Measurements from ENCODE around the gene C12orf75.
"Not testable (repeated sequence)": the region's sequence is repeated elsewhere in the genome, so short reads cannot be mapped to it uniquely, and the experiment has no call there.

The C12orf75 gene

DNA sequence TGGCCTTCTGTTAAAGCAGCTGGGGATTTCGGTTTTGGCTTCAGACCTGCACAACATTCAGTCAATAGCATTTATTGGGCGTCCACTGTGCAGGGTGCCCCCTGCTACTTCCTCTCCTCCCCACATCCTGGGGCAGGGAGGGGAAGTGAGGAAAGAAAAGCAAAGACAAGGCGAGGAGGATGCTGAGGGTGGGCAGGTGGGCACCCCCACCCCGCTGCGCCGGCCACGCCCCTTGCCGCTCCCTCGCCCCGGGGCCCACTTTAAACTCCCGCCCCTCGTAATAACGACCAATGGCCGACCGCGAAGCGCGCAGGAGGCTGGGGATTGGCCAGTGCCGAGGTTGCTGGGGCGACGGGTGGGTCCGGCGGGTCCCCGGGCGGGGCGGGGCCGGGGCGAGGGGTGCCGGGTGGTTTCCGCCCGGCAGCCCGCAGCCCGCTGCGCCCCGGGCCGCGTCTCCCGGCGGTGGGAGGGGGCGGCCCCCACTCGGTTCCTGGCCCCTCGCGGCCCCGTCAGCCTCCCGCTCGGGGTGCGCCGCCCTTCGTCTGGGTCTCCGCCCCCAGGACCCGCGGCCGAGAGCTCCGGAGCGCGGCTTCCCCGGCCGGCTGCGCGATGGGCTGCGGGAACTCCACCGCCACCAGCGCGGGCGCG is at the start of gene C12orf75:
TSS of gene C12orf75 (plus strand) at position 409 of the 648 bp plus-strand sequence. CDS start at position 610, 201 bp downstream.
- peak; percentile 83 for DNase-seq

DNA sequence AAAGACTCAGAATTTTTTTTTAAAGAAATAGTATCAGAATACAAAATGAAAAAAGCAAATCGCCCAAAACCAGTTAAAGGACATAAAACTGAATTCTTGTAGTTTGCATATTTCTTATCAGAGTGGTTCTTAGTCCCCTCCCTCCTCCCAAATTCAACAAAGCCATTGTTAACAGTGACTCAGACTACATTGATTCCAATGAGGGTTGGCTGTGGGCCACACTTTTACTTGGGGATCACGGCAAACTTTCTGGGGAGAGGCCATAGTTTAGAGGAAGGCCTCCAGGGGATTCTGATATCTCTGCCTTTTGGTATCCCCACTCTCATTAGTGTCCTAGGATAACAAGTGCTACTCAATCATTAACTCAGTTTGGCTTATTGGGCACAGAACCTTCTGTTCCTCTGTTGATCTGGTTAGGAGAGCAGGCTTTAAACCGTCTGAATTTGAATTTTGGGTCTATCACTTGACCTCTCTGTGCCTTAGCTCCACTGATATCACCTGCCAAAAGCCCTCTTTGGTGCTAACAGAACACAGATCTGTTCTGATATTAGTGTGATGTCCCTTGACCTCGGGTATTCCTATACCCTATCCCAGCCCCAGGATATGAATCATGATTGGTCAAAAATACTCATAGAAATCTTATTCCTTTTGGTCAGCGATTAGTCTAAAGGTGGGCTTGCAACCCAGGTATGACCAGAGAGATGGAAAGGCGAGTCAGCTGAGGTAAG is 49.4 kb upstream of the C12orf75 start:
- no peak for DNase-seq

- no peak for DNase-seq
Observed at GRCh38 chr12:105281694-105282049, 48.8 kb upstream of the C12orf75 start.

DNA sequence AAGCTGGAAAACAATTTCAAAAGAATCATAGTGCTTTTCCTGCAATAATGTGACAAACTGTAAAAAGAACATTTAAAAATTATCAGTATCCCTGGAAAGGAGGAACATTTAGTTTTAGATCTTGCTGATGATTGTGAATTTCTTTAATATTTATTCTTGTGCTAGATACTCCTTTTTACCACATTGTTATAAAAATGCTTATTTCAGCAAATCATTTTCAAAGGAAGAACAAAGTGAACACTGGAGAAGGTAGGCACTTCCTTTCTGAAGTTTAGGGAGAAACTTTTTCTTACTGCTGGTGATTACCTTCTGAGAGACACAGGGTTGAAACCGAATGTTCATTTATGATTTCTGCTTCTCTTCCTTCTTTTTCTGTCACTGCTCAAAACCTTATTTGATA is 45.1 kb upstream of the C12orf75 start:
- DNase-seq = no peak

DNA sequence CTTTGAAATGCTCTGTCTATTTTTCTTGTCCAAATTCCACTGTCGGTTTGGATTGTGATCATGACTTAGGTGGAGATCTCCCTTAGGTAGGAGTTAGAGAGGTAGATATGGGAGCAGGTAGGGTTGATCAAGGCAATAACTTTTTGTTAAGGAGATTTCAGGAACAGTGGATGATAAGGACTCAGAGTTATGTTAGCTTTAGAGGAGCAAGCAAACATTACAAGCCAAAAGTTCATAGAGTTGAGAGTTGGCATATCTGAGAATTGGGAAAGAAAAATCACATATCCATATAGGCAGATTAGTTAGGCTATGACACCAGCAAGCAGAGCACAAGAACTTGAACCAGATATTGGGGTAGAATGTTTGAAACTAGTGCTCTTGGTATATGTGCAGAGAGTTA is 43.1 kb upstream of the C12orf75 start:
- DNase-seq = no peak

DNA sequence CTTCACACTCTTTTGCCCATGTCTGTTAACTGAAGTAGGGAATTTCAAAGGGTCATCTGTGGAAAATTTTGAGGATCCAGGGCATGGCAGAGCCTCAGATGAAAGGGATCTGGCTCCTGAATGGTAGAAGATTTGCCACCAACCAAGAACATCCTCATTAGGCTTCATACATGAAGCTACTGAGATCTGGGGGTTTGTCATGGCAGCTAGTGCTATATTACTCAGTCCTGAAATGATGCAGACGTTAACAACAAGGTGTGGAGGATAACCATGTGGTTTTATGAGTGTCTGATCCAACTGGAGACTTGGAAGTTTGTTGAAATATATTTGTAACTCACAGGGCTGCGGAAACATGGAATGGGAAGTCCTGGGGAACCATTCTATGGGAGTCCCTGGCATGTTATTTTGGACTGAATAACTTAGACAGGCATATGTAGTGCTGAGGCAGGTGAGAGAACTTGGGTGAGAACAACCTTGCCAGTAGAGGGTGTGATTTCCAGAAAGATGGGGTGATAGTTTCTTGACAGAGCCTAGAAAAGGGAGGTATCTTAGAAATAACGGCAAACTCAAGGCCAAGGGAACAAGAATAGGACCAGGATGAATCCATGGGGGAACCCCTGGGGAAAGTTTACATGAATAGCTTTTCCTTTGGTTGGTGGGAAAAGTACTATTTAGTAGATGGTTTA is 42.0 kb upstream of the C12orf75 start:
- DNase-seq = no peak

GRCh38 chr12:105289114-105289904 is 41.2 kb upstream of the C12orf75 start:
- DNase-seq = no peak

GRCh38 chr12:105291531-105291930 is 39.0 kb upstream of the C12orf75 start:
- DNase-seq = no peak

DNA sequence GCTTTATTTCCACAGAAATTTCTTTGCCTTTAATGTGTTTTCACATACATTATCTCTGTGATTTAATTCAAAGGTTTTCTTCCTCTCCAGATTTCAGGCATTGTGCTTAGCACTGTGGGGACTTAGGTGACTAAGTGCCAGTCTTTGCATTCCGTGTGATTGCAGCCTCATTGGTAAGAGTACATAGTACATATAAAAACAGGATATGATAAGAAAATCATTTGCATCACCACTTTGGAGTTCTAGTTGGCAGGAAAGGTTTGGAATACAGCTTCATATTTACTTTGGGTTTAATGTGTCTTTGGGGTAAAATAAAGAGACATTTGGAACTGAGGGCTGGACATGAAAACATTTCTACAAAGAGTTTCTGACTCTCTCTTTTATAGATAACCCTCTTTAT is 37.8 kb upstream of the C12orf75 start:
- no peak for DNase-seq

DNA sequence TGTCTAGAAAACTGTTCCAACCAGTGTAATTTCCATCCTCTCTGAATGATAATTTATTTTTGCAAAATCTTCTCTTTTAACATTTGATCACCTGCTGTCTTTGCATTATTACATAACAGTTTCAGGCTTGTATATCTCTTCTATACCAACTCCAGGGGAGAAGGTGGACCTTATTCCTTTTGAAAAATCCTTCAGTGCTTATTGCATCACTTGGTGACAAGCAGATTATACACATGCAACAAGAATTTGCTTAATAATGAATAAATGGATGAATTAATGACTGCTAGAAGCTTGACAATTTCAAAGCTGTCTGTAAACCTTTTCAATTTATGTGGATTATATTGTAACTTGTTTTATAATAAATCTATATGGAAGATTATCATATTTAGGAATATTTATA is 37.3 kb upstream of the C12orf75 start:
- no peak for DNase-seq

- DNase-seq = no peak
Observed at GRCh38 chr12:105294161-105294560, 36.3 kb upstream of the C12orf75 start.

DNA sequence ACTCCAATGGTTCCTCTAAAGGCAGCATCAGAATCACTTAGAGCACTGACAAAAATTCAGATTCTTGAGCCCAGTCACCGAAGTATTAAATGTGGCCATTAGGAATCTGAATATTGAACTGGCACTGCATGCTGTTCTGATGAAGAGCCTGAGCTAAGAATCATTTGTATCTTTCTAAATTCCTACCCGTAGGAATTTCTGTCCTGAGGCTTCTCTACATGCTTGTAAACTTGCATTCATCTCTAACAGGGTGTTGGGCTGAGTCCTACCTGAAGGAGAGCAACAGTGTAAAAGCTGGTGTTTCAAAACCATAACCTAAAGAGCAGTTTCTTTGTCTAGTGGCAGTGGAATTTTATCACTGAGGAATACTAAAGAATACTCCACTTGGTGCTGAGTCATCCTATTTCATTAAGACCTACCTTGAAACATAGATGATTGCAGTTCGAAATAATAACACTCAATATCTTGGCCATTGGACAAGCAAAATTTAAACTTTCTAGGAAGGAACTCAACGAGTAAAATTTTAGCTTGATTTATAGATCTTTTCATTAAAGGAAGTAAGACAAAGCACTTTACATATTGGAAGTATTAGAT is 35.5 kb upstream of the C12orf75 start:
- DNase-seq = no peak

DNA sequence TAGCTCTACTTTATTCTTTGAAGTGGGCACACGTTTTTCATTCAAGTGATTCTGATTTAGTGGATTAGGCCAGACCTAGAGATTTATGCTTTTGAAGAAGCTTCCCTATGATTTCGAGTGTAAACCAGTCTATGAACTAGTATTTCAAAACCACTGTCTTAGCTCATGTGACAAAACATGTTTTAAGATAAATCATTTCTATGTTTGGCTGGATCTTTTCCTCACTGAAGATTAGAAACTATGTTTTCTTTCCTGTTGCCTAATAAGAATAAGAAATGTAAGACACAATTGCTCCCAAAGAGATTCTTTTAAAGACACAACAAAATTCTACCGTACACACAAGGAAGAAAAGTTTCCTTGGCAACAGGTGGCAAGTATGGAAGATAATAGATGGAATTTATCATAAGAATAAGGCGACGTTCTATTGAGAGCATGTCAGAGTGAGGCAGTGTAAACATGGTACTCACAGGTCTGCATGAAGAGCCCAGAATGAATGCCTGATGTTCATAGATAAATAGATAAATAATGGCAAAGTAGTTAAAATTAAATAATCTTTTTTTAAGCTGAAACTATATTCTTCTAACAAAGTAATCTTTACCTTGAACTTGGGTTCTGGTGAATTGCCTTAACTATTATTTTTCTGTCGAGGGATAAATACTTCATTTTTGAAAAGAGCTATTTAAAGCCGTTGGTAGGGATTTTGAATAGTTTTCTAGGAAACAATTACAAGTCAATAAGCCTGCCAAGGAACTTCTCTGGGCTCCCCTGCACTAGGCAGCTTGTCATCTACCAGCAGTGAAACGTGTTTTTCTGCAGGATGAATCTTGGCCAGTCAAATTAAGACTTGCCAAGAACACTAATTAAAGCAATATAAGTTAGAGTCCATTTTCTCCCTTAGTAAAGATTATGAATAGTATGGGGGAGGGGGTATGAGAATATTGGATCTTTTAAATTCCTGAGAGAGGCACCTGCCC is 34.1 kb upstream of the C12orf75 start:
- no peak for DNase-seq

DNA sequence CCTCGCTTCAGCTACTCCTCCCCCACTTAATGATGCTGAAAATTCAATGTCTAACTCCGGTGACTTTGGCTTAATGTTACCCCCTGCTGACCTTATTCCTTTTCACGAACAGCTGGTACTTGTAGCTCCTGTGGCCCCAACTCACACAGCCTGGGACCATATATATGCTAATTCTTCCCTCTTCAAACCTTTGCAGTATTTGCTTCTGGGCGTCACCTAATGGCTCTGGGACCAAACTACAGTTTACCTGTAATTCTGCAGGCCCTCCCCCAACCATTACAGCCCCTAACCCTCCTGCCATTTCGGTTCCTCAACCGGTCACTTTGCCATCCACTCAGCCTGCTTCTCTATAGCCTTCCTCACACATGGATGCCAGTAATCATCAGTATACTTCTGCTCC is 29.6 kb upstream of the C12orf75 start:
- no peak for DNase-seq

DNA sequence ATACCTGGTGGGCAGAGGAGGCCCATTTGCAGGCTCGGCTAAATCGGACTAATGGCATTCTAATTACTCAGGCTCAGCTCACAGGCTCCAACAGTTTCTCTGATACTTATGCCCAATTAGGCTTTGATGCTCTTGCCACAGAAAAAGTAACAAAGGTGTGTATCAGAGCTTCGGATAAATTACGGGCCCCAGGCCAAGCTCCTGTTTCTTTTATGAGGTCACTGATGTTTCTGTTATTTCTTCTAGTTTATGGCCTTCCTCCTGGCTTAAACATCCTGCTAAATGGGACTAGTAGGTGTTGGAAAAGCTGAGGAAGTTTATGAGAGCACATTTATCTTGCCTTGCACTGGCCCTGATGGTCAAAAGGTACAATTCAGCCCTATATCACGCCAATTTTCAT is 28.8 kb upstream of the C12orf75 start:
- DNase-seq = no peak

DNA sequence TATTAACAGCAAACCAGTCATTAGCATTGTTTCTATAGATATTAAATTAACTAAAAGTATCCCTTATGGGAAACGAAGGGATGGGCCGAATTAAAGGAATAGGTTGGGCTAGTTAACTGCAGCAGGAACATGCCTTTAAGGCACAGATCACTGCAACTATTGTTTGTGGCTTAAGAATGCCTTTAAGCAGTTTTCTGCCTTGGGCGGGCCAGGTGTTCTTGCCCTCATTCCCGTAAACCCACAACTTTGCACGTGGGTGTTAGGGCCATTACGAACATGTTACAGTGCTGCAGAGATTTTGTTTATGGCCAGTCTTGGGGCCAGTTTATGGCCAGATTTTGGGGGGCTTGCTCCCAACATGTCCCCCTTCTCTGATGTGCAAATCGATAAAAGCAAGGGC is 27.5 kb upstream of the C12orf75 start:
- not testable (repeated sequence) for DNase-seq

GRCh38 chr12:105304626-105305025 is 25.9 kb upstream of the C12orf75 start:
- not testable (repeated sequence) for DNase-seq

- DNase-seq = not testable (repeated sequence)
Observed at GRCh38 chr12:105307601-105308314, 22.7 kb upstream of the C12orf75 start.

GRCh38 chr12:105308839-105309238 is 21.7 kb upstream of the C12orf75 start:
- not testable (repeated sequence) for DNase-seq

DNA sequence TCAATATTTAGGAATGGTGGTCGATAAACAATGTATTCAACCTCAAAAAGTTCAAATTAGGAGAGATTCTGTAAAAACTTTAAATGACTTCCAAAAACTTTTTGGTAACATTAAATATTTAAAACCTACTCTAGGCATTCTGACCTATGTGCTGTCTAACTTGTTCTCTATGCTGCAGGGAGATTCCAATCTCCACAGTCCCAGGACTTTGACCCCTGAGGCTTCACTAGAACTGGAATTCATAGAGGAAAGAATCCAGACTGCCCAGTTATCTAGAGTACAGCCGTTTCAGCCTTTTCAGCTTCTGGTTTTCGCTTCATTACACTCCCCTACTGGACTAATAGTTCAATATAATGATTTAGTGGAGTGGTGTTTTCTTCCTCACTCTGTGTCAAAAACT is 21.1 kb upstream of the C12orf75 start:
- not testable (repeated sequence) for DNase-seq

Measured in activated gamma-delta T cell treated with Interleukin-2 at 50 U/mL for 16 hours (primary cell).